ENCODE measurements around the gene ZNF407. TPM values are rescaled to one million over a fixed set of nuclear protein-coding genes. Genes with fewer than 3 reads are reported as not detected.

The ZNF407 gene
- total RNA-seq, 2 experiments from 2014 or later, result 16.6 to 17.0 TPM

- H3K9me3 Mint-ChIP-seq (ENCODE audit: insufficient read depth), result no peaks in the 10 kb centered on the region
- no peak for DNase-seq
- no peaks in the 10 kb centered on the region for H3K27me3 Mint-ChIP-seq (ENCODE audit: low read depth)
- no peak overlapping the region for H3K27ac Mint-ChIP-seq
- H3K36me3 Mint-ChIP-seq (ENCODE audit: low read depth), result no peaks in the 10 kb centered on the region
- peaks cover 3% of the 10 kb centered on the region for H3K4me1 Mint-ChIP-seq (ENCODE audit: low read depth)
- no peak for ATAC-seq
- POLR2A ChIA-PET, result interaction anchor here (0.5 kb wide), 1 partner anchor 28 kb away, joined by 3 read pairs; no protein-coding TSS in a partner anchor
- CTCF ChIA-PET, result no interaction called here
- no peak overlapping the region for H3K4me3 Mint-ChIP-seq
Observed at GRCh38 chr18:75052475-75052874, 454.8 kb downstream of the ZNF407 start.

- CTCF ChIA-PET, result interaction anchor here (1.2 kb wide), 1 partner anchor 18 kb away, joined by 3 read pairs; no protein-coding TSS in a partner anchor
- Mint-ChIP-seq H3K4me1 (ENCODE audit: low read depth) (peaks cover 3% of the 10 kb centered on the region), H3K4me3 (no peak overlapping the region), H3K36me3 (ENCODE audit: low read depth) (no peaks in the 10 kb centered on the region), H3K9me3 (ENCODE audit: insufficient read depth) (no peaks in the 10 kb centered on the region), H3K27ac (no peak overlapping the region), H3K27me3 (ENCODE audit: low read depth) (no peaks in the 10 kb centered on the region)
- POLR2A ChIA-PET, result no interaction called here
- ATAC-seq, result no peak
- no peak for DNase-seq
Observed at GRCh38 chr18:75053028-75053629, 455.5 kb downstream of the ZNF407 start.

GRCh38 chr18:75054046-75054445, 456.4 kb downstream of the ZNF407 start:
- H3K27me3 Mint-ChIP-seq (ENCODE audit: low read depth), result no peaks in the 10 kb centered on the region
- peaks cover 3% of the 10 kb centered on the region for H3K4me1 Mint-ChIP-seq (ENCODE audit: low read depth)
- ATAC-seq (no peak), DNase-seq (no peak)
- H3K36me3 Mint-ChIP-seq (ENCODE audit: low read depth), result no peaks in the 10 kb centered on the region
- H3K4me3 Mint-ChIP-seq, result no peak overlapping the region
- POLR2A ChIA-PET, result no interaction called here
- CTCF ChIA-PET, result interaction anchor here (1.2 kb wide), 1 partner anchor 17 kb away, joined by 3 read pairs; no protein-coding TSS in a partner anchor
- H3K9me3 Mint-ChIP-seq (ENCODE audit: insufficient read depth), result no peaks in the 10 kb centered on the region
- no peak overlapping the region for H3K27ac Mint-ChIP-seq

- Mint-ChIP-seq H3K27ac (no peak overlapping the region), H3K4me3 (no peak overlapping the region), H3K36me3 (ENCODE audit: low read depth) (no peaks in the 10 kb centered on the region), H3K27me3 (ENCODE audit: low read depth) (no peaks in the 10 kb centered on the region), H3K4me1 (ENCODE audit: low read depth) (peaks cover 3% of the 10 kb centered on the region), H3K9me3 (ENCODE audit: insufficient read depth) (no peaks in the 10 kb centered on the region)
- CTCF ChIA-PET, result no interaction called here
- no peak for DNase-seq
- POLR2A ChIA-PET, result no interaction called here
- ATAC-seq, result no peak
Observed at GRCh38 chr18:75054611-75055010, 456.9 kb downstream of the ZNF407 start.

GRCh38 chr18:75057169-75057960, 459.7 kb downstream of the ZNF407 start:
- no peak for DNase-seq
- H3K27ac Mint-ChIP-seq, result no peak overlapping the region
- POLR2A ChIA-PET, result interaction anchor here (0.9 kb wide), 1 partner anchor 14 kb away, joined by 4 read pairs; no protein-coding TSS in a partner anchor
- no peaks in the 10 kb centered on the region for H3K27me3 Mint-ChIP-seq (ENCODE audit: low read depth)
- H3K36me3 Mint-ChIP-seq (ENCODE audit: low read depth), result no peaks in the 10 kb centered on the region
- no peak for ATAC-seq
- no peaks in the 10 kb centered on the region for H3K9me3 Mint-ChIP-seq (ENCODE audit: insufficient read depth)
- H3K4me3 Mint-ChIP-seq, result no peak overlapping the region
- peaks cover 3% of the 10 kb centered on the region for H3K4me1 Mint-ChIP-seq (ENCODE audit: low read depth)
- CTCF ChIA-PET, result interaction anchor here (0.8 kb wide), 1 partner anchor 9 kb away, joined by 3 read pairs; no protein-coding TSS in a partner anchor

GRCh38 chr18:75060185-75060584, 462.5 kb downstream of the ZNF407 start:
- ChIA-PET CTCF (no interaction called here), POLR2A (no interaction called here)
- no peak overlapping the region for H3K4me3 Mint-ChIP-seq
- H3K36me3 Mint-ChIP-seq (ENCODE audit: low read depth), result peaks cover 2% of the 10 kb centered on the region
- H3K9me3 Mint-ChIP-seq (ENCODE audit: insufficient read depth), result no peaks in the 10 kb centered on the region
- no peaks in the 10 kb centered on the region for H3K4me1 Mint-ChIP-seq (ENCODE audit: low read depth)
- DNase-seq (no peak), ATAC-seq (no peak)
- H3K27me3 Mint-ChIP-seq (ENCODE audit: low read depth), result no peaks in the 10 kb centered on the region
- H3K27ac Mint-ChIP-seq, result no peak overlapping the region

- Mint-ChIP-seq H3K9me3 (ENCODE audit: insufficient read depth) (no peaks in the 10 kb centered on the region), H3K4me3 (no peak overlapping the region), H3K36me3 (ENCODE audit: low read depth) (peaks cover 2% of the 10 kb centered on the region), H3K27me3 (ENCODE audit: low read depth) (no peaks in the 10 kb centered on the region), H3K27ac (no peak overlapping the region), H3K4me1 (ENCODE audit: low read depth) (no peaks in the 10 kb centered on the region)
- CTCF ChIA-PET, result no interaction called here
- DNase-seq (no peak), ATAC-seq (no peak)
- POLR2A ChIA-PET, result interaction anchor here (0.5 kb wide), 1 partner anchor 420 kb away, joined by 4 read pairs; no protein-coding TSS in a partner anchor
Observed at GRCh38 chr18:75062297-75062886, 464.7 kb downstream of the ZNF407 start.

- no peaks in the 10 kb centered on the region for H3K9me3 Mint-ChIP-seq (ENCODE audit: insufficient read depth)
- CTCF ChIA-PET, result no interaction called here
- ATAC-seq, result no peak
- no peak overlapping the region for H3K27ac Mint-ChIP-seq
- H3K36me3 Mint-ChIP-seq (ENCODE audit: low read depth), result peaks cover 2% of the 10 kb centered on the region
- no peaks in the 10 kb centered on the region for H3K4me1 Mint-ChIP-seq (ENCODE audit: low read depth)
- H3K27me3 Mint-ChIP-seq (ENCODE audit: low read depth), result no peaks in the 10 kb centered on the region
- no peak for DNase-seq
- H3K4me3 Mint-ChIP-seq, result no peak overlapping the region
- POLR2A ChIA-PET, result no interaction called here
Observed at GRCh38 chr18:75063196-75063595, 465.5 kb downstream of the ZNF407 start.

- Mint-ChIP-seq H3K9me3 (ENCODE audit: insufficient read depth) (no peaks in the 10 kb centered on the region), H3K36me3 (ENCODE audit: low read depth) (peaks cover 2% of the 10 kb centered on the region), H3K4me1 (ENCODE audit: low read depth) (no peaks in the 10 kb centered on the region), H3K27ac (no peak overlapping the region), H3K27me3 (ENCODE audit: low read depth) (no peaks in the 10 kb centered on the region), H3K4me3 (no peak overlapping the region)
- POLR2A ChIA-PET, result no interaction called here
- CTCF ChIA-PET, result no interaction called here
- no peak for DNase-seq
- no peak for ATAC-seq
Observed at GRCh38 chr18:75063615-75064512, 466.2 kb downstream of the ZNF407 start.

- no peak overlapping the region for H3K4me3 Mint-ChIP-seq
- DNase-seq (no peak), ATAC-seq (no peak)
- H3K4me1 Mint-ChIP-seq (ENCODE audit: low read depth), result peaks cover 2% of the 10 kb centered on the region
- ChIA-PET POLR2A (no interaction called here), CTCF (no interaction called here)
- H3K27me3 Mint-ChIP-seq (ENCODE audit: low read depth), result no peaks in the 10 kb centered on the region
- peaks cover 2% of the 10 kb centered on the region for H3K36me3 Mint-ChIP-seq (ENCODE audit: low read depth)
- H3K9me3 Mint-ChIP-seq (ENCODE audit: insufficient read depth), result no peaks in the 10 kb centered on the region
- no peak overlapping the region for H3K27ac Mint-ChIP-seq
Observed at GRCh38 chr18:75064513-75064905, 466.8 kb downstream of the ZNF407 start.

GRCh38 chr18:75065251-75066000, 467.8 kb downstream of the ZNF407 start:
- H3K27me3 Mint-ChIP-seq (ENCODE audit: low read depth), result no peaks in the 10 kb centered on the region
- ChIA-PET CTCF (no interaction called here), POLR2A (no interaction called here)
- ATAC-seq (no peak), DNase-seq (no peak)
- H3K4me3 Mint-ChIP-seq, result no peak overlapping the region
- H3K9me3 Mint-ChIP-seq (ENCODE audit: insufficient read depth), result no peaks in the 10 kb centered on the region
- peaks cover 8% of the 10 kb centered on the region for H3K4me1 Mint-ChIP-seq (ENCODE audit: low read depth)
- H3K27ac Mint-ChIP-seq, result no peak overlapping the region
- H3K36me3 Mint-ChIP-seq (ENCODE audit: low read depth), result peaks cover 2% of the 10 kb centered on the region
